Gastrocnemius medialis (tissue), 4 donors: ENCODE measurements around the gene DAGLA.

Experiments used
- CTCF ChIP-seq, 5 experiments: fragments of 450-650 bp in 3 of 5; fragments of 200-600 bp in 2 of 5; sonication (generic) in 2 of 5; IDR thresholded peaks in 4 of 5; conservative IDR thresholded peaks in 1 of 5; 1 replicate in 4 of 5; 2 replicates in 1 of 5; pipeline ENCODE4 v1.5.1; 2016 to 2019; ENCODE audit warnings: antibody characterized with exemption in 5 of 5, mild to moderate bottlenecking in 3 of 5, moderate library complexity in 3 of 5
- POLR2A ChIP-seq, 2 donors: fragments of 450-650 bp; IDR thresholded peaks; one replicate each; pipeline ENCODE4 v1.6.1; 2017; ENCODE audit warnings: antibody characterized with exemption in 2 of 2, mild to moderate bottlenecking in 2 of 2, moderate library complexity in 2 of 2

- TF ChIP-seq CTCF (IDR thresholded peaks at IDR 0.05 in 4 of 5, conservative IDR thresholded peaks at IDR 0.05 in 1 of 5) = no peak
- no peak for TF ChIP-seq POLR2A (IDR thresholded peaks at IDR 0.05)
Measured at GRCh38 chr11:61728066-61728939, 48.1 kb downstream of the DAGLA start.
